SK-N-SH treated with all-trans-retinoic acid at 6 μM for 48 hours (cell line): Measurements from ENCODE around the gene KCNK3.

Experiments used
- ATAC-seq: fragments of 200-7000 bp; cut with Tn5 transposase; 3 replicates; pipeline ENCODE4 v1.9.1; 2020; ENCODE audit warnings: mild to moderate bottlenecking, moderate library complexity
- ARNTL ChIP-seq: fragments of 450-650 bp; formaldehyde crosslinking; IDR thresholded peaks from 2 replicates; pipeline ENCODE4 v1.5.0; 2020; ENCODE audit warnings: low read depth, mild to moderate bottlenecking, moderate library complexity, borderline replicate concordance
- BACH2 ChIP-seq: fragments of 250-450 bp; sonication (Bioruptor Pico); IDR thresholded peaks from 2 replicates; pipeline ENCODE4 v1.9.0; 2021; ENCODE audit warnings: mild to moderate bottlenecking, borderline replicate concordance
- CSDC2 ChIP-seq: fragments of 250-450 bp; sonication (Bioruptor Pico); IDR thresholded peaks from 2 replicates; pipeline ENCODE4 v1.5.0; 2020; ENCODE audit warnings: mild to moderate bottlenecking, moderate library complexity
- ESRRG ChIP-seq: fragments of 250-450 bp; sonication (Bioruptor Pico); IDR thresholded peaks from 2 replicates; pipeline ENCODE4 v1.6.1; 2021; ENCODE audit warnings: mild to moderate bottlenecking
- GLIS3 ChIP-seq: fragments of 250-450 bp; sonication (Bioruptor Pico); IDR thresholded peaks from 2 replicates; pipeline ENCODE4 v1.5.0; 2020; ENCODE audit warnings: mild to moderate bottlenecking, moderate library complexity
- ISL1 ChIP-seq: fragments of 250-450 bp; sonication (Bioruptor Pico); IDR thresholded peaks from 2 replicates; pipeline ENCODE4 v2.1.2; 2022; ENCODE audit warnings: mild to moderate bottlenecking, moderate library complexity
- OSR1 ChIP-seq: fragments of 250-450 bp; sonication (Bioruptor Pico); IDR thresholded peaks from 2 replicates; pipeline ENCODE4 v1.8.0; 2022; ENCODE audit warnings: moderate library complexity, mild to moderate bottlenecking, inconsistent platforms
- PPARA ChIP-seq: fragments of 250-450 bp; sonication (Bioruptor Pico); IDR thresholded peaks from 2 replicates; pipeline ENCODE4 v1.5.0; 2020; ENCODE audit warnings: mild to moderate bottlenecking, borderline replicate concordance
- RARB ChIP-seq: fragments of 250-450 bp; sonication (Bioruptor Pico); IDR thresholded peaks from 2 replicates; pipeline ENCODE4 v1.8.0; 2021; ENCODE audit warnings: mild to moderate bottlenecking, moderate library complexity
- SNAI2 ChIP-seq: fragments of 250-450 bp; sonication (Bioruptor Pico); IDR thresholded peaks from 2 replicates; pipeline ENCODE4 v1.5.0; 2020; ENCODE audit warnings: mild to moderate bottlenecking, moderate library complexity
- TCF4 ChIP-seq: fragments of 250-450 bp; sonication (Bioruptor Pico); IDR thresholded peaks from 2 replicates; pipeline ENCODE4 v1.8.0; 2021; ENCODE audit warnings: mild to moderate bottlenecking, moderate library complexity, borderline replicate concordance
- TOX ChIP-seq: fragments of 250-450 bp; sonication (Bioruptor Pico); IDR thresholded peaks from 2 replicates; pipeline ENCODE4 v1.8.0; 2021; ENCODE audit warnings: mild to moderate bottlenecking, moderate library complexity, borderline replicate concordance
- ZC3H10 ChIP-seq: fragments of 250-450 bp; sonication (Bioruptor Pico); IDR thresholded peaks from 2 replicates; pipeline ENCODE4 v1.5.1; 2021; ENCODE audit warnings: mild to moderate bottlenecking, moderate library complexity
- ZFP3 ChIP-seq: fragments of 250-450 bp; sonication (Bioruptor Pico); IDR thresholded peaks from 2 replicates; pipeline ENCODE4 v1.5.0; 2020; ENCODE audit warnings: mild to moderate bottlenecking, moderate library complexity
- ZFP30 ChIP-seq: fragments of 450-650 bp; formaldehyde crosslinking; IDR thresholded peaks from 2 replicates; pipeline ENCODE4 v1.5.0; 2022; ENCODE audit warnings: mild to moderate bottlenecking, moderate library complexity
- ZNF565 ChIP-seq: fragments of 450-650 bp; formaldehyde crosslinking; conservative IDR thresholded peaks from 2 replicates; pipeline ENCODE4 v1.5.0; 2020; ENCODE audit warnings: low read depth, mild to moderate bottlenecking, moderate library complexity
- ZNF70 ChIP-seq: fragments of 450-650 bp; formaldehyde crosslinking; IDR thresholded peaks from 2 replicates; pipeline ENCODE4 v1.5.0; 2020; ENCODE audit warnings: mild to moderate bottlenecking, moderate library complexity
- ZNF8 ChIP-seq: fragments of 450-650 bp; formaldehyde crosslinking; IDR thresholded peaks from 2 replicates; pipeline ENCODE4 v1.5.0; 2020; ENCODE audit warnings: mild to moderate bottlenecking, moderate library complexity
- TF ChIP-seq, protein P1 (sequence below): fragments of 250-450 bp; sonication (Bioruptor Pico); IDR thresholded peaks from 2 replicates; pipeline ENCODE4 v1.5.1; 2021; ENCODE audit warnings: mild to moderate bottlenecking, moderate library complexity
- TF ChIP-seq, protein P2 (sequence below): fragments of 250-450 bp; sonication (Bioruptor Pico); IDR thresholded peaks from 2 replicates; pipeline ENCODE4 v1.8.0; 2021; ENCODE audit warnings: low read depth, mild to moderate bottlenecking, moderate library complexity, borderline replicate concordance
- TF ChIP-seq, protein P3 (sequence below): fragments of 250-450 bp; sonication (Bioruptor Pico); IDR thresholded peaks from 2 replicates; pipeline ENCODE4 v1.5.0; 2020; ENCODE audit warnings: mild to moderate bottlenecking, moderate library complexity
- TF ChIP-seq, protein P4 (sequence below): fragments of 250-450 bp; sonication (Bioruptor Pico); IDR thresholded peaks from 2 replicates; pipeline ENCODE4 v1.8.0; 2020; ENCODE audit warnings: mild to moderate bottlenecking, moderate library complexity, borderline replicate concordance
- TF ChIP-seq, protein P5 (sequence below): fragments of 250-450 bp; sonication (Bioruptor Pico); IDR thresholded peaks from 2 replicates; pipeline ENCODE4 v1.5.1; 2020; ENCODE audit warnings: low read depth, mild to moderate bottlenecking, moderate library complexity

The KCNK3 gene

DNA sequence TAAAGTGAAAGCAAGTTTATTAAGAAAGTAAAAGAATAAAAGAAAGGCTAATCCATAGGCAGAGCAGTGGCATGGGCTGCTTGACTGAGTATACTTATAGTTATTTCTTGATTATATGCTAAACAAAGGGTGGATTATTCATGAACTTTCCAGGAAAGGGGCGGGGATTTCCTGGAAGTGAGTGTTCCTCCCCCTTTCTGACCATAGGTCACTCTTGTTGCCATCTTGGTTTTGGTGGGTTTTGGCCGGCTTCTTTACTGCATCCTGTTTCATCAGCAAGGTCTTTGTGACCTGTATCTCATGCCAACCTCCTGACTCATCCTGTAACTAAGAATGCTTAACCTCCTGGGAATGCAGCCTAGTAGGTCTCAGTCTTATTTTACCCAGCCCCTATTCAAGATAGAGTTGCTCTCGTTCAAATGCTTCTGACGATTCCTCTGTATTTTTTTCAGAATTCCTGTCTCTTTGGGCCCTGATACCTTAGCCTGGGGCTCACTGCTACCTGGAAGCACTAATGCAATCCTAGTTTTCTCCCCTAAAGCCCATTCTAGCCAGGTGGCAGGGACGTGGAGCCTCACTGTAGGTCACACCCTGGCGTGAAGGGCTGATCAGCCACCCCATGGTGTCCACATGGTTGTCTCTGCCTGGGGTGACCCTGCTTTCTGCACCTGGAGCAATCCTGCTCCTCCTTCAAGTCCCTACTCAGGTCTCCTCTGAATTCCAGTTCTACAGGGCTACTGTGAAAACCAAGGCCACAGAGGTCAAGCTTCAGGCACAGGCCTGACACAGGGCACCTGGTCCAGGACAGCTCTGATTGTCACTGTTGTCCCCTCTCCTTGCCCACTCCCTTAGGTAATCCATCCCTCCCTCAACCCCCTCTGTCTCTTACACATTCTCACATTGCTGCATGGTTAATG, 65.6 kb downstream of the KCNK3 start:
- peak; percentile 90 for ATAC-seq
- TF ChIP-seq, protein P1, sequence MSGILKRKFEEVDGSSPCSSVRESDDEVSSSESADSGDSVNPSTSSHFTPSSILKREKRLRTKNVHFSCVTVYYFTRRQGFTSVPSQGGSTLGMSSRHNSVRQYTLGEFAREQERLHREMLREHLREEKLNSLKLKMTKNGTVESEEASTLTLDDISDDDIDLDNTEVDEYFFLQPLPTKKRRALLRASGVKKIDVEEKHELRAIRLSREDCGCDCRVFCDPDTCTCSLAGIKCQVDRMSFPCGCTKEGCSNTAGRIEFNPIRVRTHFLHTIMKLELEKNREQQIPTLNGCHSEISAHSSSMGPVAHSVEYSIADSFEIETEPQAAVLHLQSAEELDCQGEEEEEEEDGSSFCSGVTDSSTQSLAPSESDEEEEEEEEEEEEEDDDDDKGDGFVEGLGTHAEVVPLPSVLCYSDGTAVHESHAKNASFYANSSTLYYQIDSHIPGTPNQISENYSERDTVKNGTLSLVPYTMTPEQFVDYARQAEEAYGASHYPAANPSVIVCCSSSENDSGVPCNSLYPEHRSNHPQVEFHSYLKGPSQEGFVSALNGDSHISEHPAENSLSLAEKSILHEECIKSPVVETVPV (CRISPR knock-in tag) = 0 out of 2 replicates have a peak, but pooled peaks have one; percentile 15
- no peak for TF ChIP-seq ZC3H10 (CRISPR knock-in tag)
- TF ChIP-seq GLIS3 (CRISPR knock-in tag) = no peak
- TF ChIP-seq OSR1 (CRISPR knock-in tag) = no peak
- no peak; the same call in 1 of the 2 replicates for TF ChIP-seq RARB (CRISPR knock-in tag)
- TF ChIP-seq TOX = no peak
- peak; percentile 45; the same call in 1 of the 2 replicates for TF ChIP-seq ZNF8 (CRISPR knock-in tag)
- TF ChIP-seq, protein P2, sequence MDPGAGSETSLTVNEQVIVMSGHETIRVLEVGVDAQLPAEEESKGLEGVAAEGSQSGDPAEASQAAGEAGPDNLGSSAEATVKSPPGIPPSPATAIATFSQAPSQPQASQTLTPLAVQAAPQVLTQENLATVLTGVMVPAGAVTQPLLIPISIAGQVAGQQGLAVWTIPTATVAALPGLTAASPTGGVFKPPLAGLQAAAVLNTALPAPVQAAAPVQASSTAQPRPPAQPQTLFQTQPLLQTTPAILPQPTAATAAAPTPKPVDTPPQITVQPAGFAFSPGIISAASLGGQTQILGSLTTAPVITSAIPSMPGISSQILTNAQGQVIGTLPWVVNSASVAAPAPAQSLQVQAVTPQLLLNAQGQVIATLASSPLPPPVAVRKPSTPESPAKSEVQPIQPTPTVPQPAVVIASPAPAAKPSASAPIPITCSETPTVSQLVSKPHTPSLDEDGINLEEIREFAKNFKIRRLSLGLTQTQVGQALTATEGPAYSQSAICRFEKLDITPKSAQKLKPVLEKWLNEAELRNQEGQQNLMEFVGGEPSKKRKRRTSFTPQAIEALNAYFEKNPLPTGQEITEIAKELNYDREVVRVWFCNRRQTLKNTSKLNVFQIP (CRISPR knock-in tag) = no peak
- TF ChIP-seq ISL1 (CRISPR knock-in tag) = peak; percentile 31; the same call in 1 of the 2 replicates
- TF ChIP-seq ZFP30 (CRISPR knock-in tag) = peak; percentile 5; the same call in 1 of the 2 replicates
- peak; percentile 73 for TF ChIP-seq ZFP3 (CRISPR knock-in tag)
- no peak for TF ChIP-seq PPARA
- TF ChIP-seq SNAI2 (CRISPR knock-in tag) = peak; percentile 19; the same call in 1 of the 2 replicates
- no peak for TF ChIP-seq BACH2 (CRISPR knock-in tag)
- TF ChIP-seq, protein P3, sequence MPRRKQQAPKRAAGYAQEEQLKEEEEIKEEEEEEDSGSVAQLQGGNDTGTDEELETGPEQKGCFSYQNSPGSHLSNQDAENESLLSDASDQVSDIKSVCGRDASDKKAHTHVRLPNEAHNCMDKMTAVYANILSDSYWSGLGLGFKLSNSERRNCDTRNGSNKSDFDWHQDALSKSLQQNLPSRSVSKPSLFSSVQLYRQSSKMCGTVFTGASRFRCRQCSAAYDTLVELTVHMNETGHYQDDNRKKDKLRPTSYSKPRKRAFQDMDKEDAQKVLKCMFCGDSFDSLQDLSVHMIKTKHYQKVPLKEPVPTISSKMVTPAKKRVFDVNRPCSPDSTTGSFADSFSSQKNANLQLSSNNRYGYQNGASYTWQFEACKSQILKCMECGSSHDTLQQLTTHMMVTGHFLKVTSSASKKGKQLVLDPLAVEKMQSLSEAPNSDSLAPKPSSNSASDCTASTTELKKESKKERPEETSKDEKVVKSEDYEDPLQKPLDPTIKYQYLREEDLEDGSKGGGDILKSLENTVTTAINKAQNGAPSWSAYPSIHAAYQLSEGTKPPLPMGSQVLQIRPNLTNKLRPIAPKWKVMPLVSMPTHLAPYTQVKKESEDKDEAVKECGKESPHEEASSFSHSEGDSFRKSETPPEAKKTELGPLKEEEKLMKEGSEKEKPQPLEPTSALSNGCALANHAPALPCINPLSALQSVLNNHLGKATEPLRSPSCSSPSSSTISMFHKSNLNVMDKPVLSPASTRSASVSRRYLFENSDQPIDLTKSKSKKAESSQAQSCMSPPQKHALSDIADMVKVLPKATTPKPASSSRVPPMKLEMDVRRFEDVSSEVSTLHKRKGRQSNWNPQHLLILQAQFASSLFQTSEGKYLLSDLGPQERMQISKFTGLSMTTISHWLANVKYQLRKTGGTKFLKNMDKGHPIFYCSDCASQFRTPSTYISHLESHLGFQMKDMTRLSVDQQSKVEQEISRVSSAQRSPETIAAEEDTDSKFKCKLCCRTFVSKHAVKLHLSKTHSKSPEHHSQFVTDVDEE (CRISPR knock-in tag) = no peak
- 0 out of 2 replicates have a peak, but pooled peaks have one; percentile 60 for TF ChIP-seq ESRRG (CRISPR knock-in tag)
- no peak for TF ChIP-seq TCF4
- TF ChIP-seq ARNTL (CRISPR knock-in tag) = no peak
- TF ChIP-seq, protein P4, sequence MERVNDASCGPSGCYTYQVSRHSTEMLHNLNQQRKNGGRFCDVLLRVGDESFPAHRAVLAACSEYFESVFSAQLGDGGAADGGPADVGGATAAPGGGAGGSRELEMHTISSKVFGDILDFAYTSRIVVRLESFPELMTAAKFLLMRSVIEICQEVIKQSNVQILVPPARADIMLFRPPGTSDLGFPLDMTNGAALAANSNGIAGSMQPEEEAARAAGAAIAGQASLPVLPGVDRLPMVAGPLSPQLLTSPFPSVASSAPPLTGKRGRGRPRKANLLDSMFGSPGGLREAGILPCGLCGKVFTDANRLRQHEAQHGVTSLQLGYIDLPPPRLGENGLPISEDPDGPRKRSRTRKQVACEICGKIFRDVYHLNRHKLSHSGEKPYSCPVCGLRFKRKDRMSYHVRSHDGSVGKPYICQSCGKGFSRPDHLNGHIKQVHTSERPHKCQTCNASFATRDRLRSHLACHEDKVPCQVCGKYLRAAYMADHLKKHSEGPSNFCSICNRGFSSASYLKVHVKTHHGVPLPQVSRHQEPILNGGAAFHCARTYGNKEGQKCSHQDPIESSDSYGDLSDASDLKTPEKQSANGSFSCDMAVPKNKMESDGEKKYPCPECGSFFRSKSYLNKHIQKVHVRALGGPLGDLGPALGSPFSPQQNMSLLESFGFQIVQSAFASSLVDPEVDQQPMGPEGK (CRISPR knock-in tag) = no peak; the same call in 1 of the 2 replicates
- TF ChIP-seq, protein P5, sequence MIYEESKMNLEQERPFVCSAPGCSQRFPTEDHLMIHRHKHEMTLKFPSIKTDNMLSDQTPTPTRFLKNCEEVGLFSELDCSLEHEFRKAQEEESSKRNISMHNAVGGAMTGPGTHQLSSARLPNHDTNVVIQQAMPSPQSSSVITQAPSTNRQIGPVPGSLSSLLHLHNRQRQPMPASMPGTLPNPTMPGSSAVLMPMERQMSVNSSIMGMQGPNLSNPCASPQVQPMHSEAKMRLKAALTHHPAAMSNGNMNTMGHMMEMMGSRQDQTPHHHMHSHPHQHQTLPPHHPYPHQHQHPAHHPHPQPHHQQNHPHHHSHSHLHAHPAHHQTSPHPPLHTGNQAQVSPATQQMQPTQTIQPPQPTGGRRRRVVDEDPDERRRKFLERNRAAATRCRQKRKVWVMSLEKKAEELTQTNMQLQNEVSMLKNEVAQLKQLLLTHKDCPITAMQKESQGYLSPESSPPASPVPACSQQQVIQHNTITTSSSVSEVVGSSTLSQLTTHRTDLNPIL (CRISPR knock-in tag) = 0 out of 2 replicates have a peak, but pooled peaks have one; percentile 15
- no peak for TF ChIP-seq ZNF565
- peak; percentile 69 for TF ChIP-seq ZNF70 (CRISPR knock-in tag)
- peak; percentile 81; the same call in 1 of the 2 replicates for TF ChIP-seq CSDC2 (CRISPR knock-in tag)

DNA sequence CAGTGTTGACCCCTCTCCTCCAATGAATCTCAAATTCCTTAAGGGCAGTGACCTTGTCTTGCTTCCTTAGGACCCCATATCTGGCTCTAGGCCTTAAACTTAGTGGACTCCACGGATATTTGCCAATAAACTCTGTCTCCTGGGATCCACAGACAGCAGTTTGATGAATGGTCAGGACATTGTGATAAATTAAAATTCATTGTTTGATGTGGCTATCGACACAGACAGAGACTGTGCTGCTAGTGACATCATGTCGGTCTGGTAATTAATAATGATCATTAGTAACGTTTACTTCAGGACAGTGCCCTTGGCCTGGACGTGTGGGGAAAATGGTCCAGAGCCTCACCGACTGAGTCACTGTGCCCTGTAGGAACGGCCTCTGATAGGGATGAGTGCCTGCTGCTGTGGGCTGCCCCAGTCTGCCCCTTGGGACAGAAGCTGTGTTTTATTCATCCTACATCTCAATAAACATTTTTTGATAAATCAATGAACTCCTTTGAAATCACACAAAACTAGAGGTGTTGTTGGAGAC, 66.3 kb downstream of the KCNK3 start:
- no peak for ATAC-seq
- TF ChIP-seq SNAI2 (CRISPR knock-in tag) (no peak), CSDC2 (CRISPR knock-in tag) (no peak), ZNF8 (CRISPR knock-in tag) (no peak), BACH2 (CRISPR knock-in tag) (no peak), ARNTL (CRISPR knock-in tag) (no peak), PPARA (no peak)
